PC-3 (cell line): Measurements from ENCODE around the gene SH3BGR.

Source experiments
- CTCF ChIP-seq: fragments of 300-600 bp; sonication (generic); conservative IDR thresholded peaks from 2 replicates; pipeline ENCODE4 v1.5.1; 2017; ENCODE audit warnings: antibody characterized with exemption, low read depth, mild to moderate bottlenecking, low read length
- EZH2 ChIP-seq: fragments of 300-600 bp; sonication (generic); IDR thresholded peaks from one replicate; pipeline ENCODE4 v1.6.1; 2017; ENCODE audit warnings: antibody characterized with exemption, mild to moderate bottlenecking, low read length; ENCODE audit not compliant: unreplicated experiment
- EZH2phosphoT487 ChIP-seq: fragments of 300-600 bp; sonication (generic); IDR thresholded peaks from 2 replicates; pipeline ENCODE4 v1.6.1; 2018; ENCODE audit warnings: mild to moderate bottlenecking, antibody characterized with exemption, low read length, borderline replicate concordance

- TF ChIP-seq CTCF (no peak), EZH2 (no peak), EZH2phosphoT487 (no peak)
Observed at GRCh38 chr21:39533545-39534380, 82.0 kb downstream of the SH3BGR start.
